ENCODE results near the gene ZNF714. TPM values are rescaled to one million over a fixed set of nuclear protein-coding genes. Genes with fewer than 3 reads are reported as not detected.
"Not testable (repeated sequence)": the region's sequence is repeated elsewhere in the genome, so short reads cannot be mapped to it uniquely, and the experiment has no call there.

Gene ZNF714
- total RNA-seq, 3 donors from 2014 or later (not counting 1 experiment from before 2014, with no cell fraction given) = 12.5 to 15.0 (median 14.7) TPM

DNA sequence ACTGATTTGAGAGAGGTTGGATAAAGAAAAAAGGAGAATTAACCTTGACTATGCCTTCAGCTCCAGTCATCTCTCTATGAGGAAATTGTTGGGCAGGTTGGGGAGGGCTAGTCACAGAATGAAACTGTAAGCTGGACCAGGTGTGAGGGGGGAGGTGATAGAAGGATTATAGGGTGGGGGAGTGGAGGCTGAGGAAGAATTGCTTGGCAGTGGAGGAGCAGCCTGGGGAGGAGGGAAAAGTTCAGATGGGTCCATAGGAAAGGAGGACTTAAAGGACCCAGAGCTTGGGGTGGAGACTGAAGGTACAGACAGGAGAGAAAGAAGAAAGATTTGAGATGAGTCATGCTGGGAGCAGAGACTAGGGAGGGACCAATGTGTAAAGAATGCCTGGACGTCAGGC is 51.6 kb downstream of the ZNF714 start:
- no peak overlapping the region for H3K27ac ChIP-seq (ENCODE audit: low read length)
- TF ChIP-seq, protein P1, sequence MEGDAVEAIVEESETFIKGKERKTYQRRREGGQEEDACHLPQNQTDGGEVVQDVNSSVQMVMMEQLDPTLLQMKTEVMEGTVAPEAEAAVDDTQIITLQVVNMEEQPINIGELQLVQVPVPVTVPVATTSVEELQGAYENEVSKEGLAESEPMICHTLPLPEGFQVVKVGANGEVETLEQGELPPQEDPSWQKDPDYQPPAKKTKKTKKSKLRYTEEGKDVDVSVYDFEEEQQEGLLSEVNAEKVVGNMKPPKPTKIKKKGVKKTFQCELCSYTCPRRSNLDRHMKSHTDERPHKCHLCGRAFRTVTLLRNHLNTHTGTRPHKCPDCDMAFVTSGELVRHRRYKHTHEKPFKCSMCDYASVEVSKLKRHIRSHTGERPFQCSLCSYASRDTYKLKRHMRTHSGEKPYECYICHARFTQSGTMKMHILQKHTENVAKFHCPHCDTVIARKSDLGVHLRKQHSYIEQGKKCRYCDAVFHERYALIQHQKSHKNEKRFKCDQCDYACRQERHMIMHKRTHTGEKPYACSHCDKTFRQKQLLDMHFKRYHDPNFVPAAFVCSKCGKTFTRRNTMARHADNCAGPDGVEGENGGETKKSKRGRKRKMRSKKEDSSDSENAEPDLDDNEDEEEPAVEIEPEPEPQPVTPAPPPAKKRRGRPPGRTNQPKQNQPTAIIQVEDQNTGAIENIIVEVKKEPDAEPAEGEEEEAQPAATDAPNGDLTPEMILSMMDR (IDR thresholded peaks at IDR 0.05) = no peak
- ATAC-seq (no peak), DNase-seq (no peak)
- Mint-ChIP-seq H3K9me3 (peaks cover 6% of the 10 kb centered on the region in 2 donors), H3K4me3 (no peak overlapping the region), H3K4me1 (no peaks in the 10 kb centered on the region), H3K27me3 (ENCODE audit: low read depth in 2 of 2) (peaks cover 0 to 8% of the 10 kb centered on the region in 2 donors), H3K27ac (no peak overlapping the region), H3K36me3 (no peaks in the 10 kb centered on the region)
- H3K27me3 ChIP-seq (ENCODE audit: control insufficient read depth, insufficient read depth, low read length) = no peaks in the 10 kb centered on the region
- WGBS (ENCODE audit: insufficient coverage) = 48% methylated on average over 1 of the region's 1 CpG
- H3K36me3 ChIP-seq (ENCODE audit: control insufficient read depth, insufficient read depth, low read length) = no peaks in the 10 kb centered on the region
- H3K9me3 ChIP-seq (ENCODE audit: control insufficient read depth, insufficient read depth, low read length) = peaks cover 12% of the 10 kb centered on the region
- intact Hi-C loops (cut with micrococcal nuclease) = no loop called here
- H3K4me1 ChIP-seq (ENCODE audit: control insufficient read depth, insufficient read depth, low read length) = no peaks in the 10 kb centered on the region
- H3K4me3 ChIP-seq (ENCODE audit: low read length) = no peak overlapping the region

DNA sequence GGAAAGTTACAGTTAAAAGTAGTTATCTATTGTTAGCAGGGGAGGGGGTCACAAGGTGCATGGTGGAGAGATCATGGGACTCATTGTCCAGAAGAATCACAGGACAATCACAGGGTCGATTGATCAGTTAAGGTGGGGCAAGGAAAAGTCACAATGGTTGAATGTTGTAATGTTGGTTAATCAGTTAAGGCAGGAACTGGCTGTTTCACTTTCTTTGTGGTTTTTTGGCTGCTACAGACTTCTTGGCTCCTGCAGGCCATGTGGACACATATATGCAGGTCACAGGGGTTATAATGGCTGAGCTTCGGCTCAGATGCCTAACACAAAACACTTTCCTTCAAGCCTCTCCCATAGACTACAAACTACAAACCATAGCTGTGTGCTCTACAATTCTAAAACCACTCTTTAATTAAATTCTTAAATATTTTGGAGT is 52.9 kb downstream of the ZNF714 start:
- TF ChIP-seq, protein P1 (IDR thresholded peaks at IDR 0.05) = no peak
- Mint-ChIP-seq H3K27ac (no peak overlapping the region), H3K36me3 (no peaks in the 10 kb centered on the region), H3K27me3 (ENCODE audit: low read depth in 2 of 2) (peaks cover 0 to 8% of the 10 kb centered on the region in 2 donors), H3K4me3 (no peak overlapping the region), H3K4me1 (no peaks in the 10 kb centered on the region), H3K9me3 (peaks cover 6% of the 10 kb centered on the region in 2 donors)
- H3K36me3 ChIP-seq (ENCODE audit: control insufficient read depth, insufficient read depth, low read length) = no peaks in the 10 kb centered on the region
- WGBS (ENCODE audit: insufficient coverage) = 76% methylated on average over 2 of the region's 2 CpGs
- no peak overlapping the region for H3K27ac ChIP-seq (ENCODE audit: low read length)
- no peak for DNase-seq
- peaks cover 12% of the 10 kb centered on the region for H3K9me3 ChIP-seq (ENCODE audit: control insufficient read depth, insufficient read depth, low read length)
- intact Hi-C loops (cut with micrococcal nuclease) = no loop called here
- no peaks in the 10 kb centered on the region for H3K4me1 ChIP-seq (ENCODE audit: control insufficient read depth, insufficient read depth, low read length)
- no peak overlapping the region for H3K4me3 ChIP-seq (ENCODE audit: low read length)
- no peak for ATAC-seq
- no peaks in the 10 kb centered on the region for H3K27me3 ChIP-seq (ENCODE audit: control insufficient read depth, insufficient read depth, low read length)

DNA sequence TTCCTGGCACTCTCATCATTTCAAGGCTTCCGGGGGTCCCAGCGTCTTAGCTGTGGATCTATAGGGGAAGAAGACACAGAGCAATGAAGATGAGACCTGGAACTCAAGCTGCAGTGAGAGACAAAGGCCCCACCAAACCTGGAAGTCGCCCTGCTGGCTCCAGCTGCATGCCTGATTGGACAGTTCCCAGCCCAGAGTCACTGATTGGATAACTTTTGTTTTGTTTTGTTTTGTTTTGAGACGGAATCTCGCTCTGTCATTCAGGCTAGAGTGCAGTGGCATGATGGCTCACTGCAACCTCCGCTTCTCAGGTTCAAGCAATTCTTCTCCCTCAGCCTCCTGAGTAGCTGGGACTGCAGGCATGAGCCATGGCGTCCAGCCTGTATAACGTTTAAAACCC is 53.4 kb downstream of the ZNF714 start:
- H3K4me3 Mint-ChIP-seq = no peak overlapping the region
- H3K36me3 Mint-ChIP-seq = no peaks in the 10 kb centered on the region
- H3K9me3 Mint-ChIP-seq = peaks cover under 1% of the 10 kb centered on the region in 2 donors

DNA sequence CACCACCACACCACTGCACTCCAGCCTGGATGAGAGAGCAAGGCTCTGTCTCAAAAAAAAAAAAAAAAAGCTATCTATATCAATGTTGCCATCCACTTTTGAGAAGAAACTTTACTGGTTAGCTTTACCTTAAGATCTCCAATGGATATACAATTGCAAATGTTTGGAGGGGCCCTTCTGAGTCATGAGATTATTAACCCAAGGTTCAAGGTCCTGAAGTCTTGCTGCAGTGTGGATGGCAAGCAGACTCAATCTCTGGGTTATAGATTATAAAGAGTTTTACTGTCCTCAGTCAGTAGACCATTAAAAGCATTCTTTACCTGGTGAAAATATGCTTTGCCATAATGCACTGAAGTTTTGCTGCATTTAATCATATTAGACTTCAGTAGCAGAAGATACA is 56.1 kb downstream of the ZNF714 start:
- peaks cover 12 to 17% of the 10 kb centered on the region in 2 donors for H3K4me1 Mint-ChIP-seq
- Histone ChIP-seq H3K27me3 (ENCODE audit: control insufficient read depth, insufficient read depth, low read length) (no peaks in the 10 kb centered on the region), H3K4me1 (ENCODE audit: control insufficient read depth, insufficient read depth, low read length) (peaks cover 9% of the 10 kb centered on the region), H3K4me3 (ENCODE audit: low read length) (no peak overlapping the region), H3K9me3 (ENCODE audit: control insufficient read depth, insufficient read depth, low read length) (no peaks in the 10 kb centered on the region), H3K27ac (ENCODE audit: low read length) (no peak overlapping the region), H3K36me3 (ENCODE audit: control insufficient read depth, insufficient read depth, low read length) (no peaks in the 10 kb centered on the region)
- TF ChIP-seq, protein P1 (IDR thresholded peaks at IDR 0.05) = no peak
- H3K36me3 Mint-ChIP-seq = no peaks in the 10 kb centered on the region
- H3K4me3 Mint-ChIP-seq = no peak overlapping the region
- no peak overlapping the region for H3K27ac Mint-ChIP-seq
- DNase-seq (no peak), ATAC-seq (no peak)
- intact Hi-C loops (cut with micrococcal nuclease) = no loop called here
- H3K27me3 Mint-ChIP-seq (ENCODE audit: low read depth in 2 of 2) = peaks cover 0 to 8% of the 10 kb centered on the region in 2 donors
- H3K9me3 Mint-ChIP-seq = no peaks in the 10 kb centered on the region

More for the DNA sequence above, 53.4 kb downstream of the ZNF714 start:
- no peak overlapping the region for H3K27ac Mint-ChIP-seq
- no peaks in the 10 kb centered on the region for H3K36me3 ChIP-seq (ENCODE audit: control insufficient read depth, insufficient read depth, low read length)
- intact Hi-C loops (cut with micrococcal nuclease) = no loop called here
- peaks cover 0 to 8% of the 10 kb centered on the region in 2 donors for H3K27me3 Mint-ChIP-seq (ENCODE audit: low read depth in 2 of 2)
- H3K27me3 ChIP-seq (ENCODE audit: control insufficient read depth, insufficient read depth, low read length) = no peaks in the 10 kb centered on the region
- peaks cover 8% of the 10 kb centered on the region for H3K9me3 ChIP-seq (ENCODE audit: control insufficient read depth, insufficient read depth, low read length)
- 94% methylated on average over 5 of the region's 8 CpGs for WGBS (ENCODE audit: insufficient coverage)
- no peaks in the 10 kb centered on the region for H3K4me1 ChIP-seq (ENCODE audit: control insufficient read depth, insufficient read depth, low read length)
- no peak for ATAC-seq
- H3K27ac ChIP-seq (ENCODE audit: low read length) = no peak overlapping the region
- no peaks in the 10 kb centered on the region for H3K4me1 Mint-ChIP-seq
- TF ChIP-seq, protein P1 (IDR thresholded peaks at IDR 0.05) = no peak
- H3K4me3 ChIP-seq (ENCODE audit: low read length) = no peak overlapping the region
- no peak for DNase-seq

DNA sequence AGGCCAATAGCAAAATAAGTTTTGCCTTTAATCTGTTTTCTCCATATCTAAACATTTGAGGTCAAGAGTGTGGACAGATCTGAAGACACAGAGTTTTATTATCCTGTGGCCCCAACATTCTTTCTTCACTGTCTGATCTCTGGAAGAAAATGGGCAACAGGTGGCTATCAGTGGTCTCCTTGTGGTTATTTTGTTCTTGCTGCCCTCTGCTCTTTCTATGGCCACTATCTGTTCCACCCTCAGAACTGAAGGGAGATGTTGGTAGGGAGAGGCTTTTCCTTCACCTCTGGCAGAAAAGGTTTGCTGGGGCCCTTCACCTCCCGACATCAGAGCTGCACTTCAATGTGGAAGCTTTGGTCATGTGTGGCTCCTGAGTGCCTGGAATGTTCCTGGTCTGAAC is 59.0 kb downstream of the ZNF714 start:
- H3K9me3 ChIP-seq (ENCODE audit: control insufficient read depth, insufficient read depth, low read length); ATAC-seq; H3K27ac ChIP-seq (ENCODE audit: low read length); DNase-seq; H3K27me3 Mint-ChIP-seq (ENCODE audit: low read depth in 2 of 2); H3K36me3 Mint-ChIP-seq; H3K27me3 ChIP-seq (ENCODE audit: control insufficient read depth, insufficient read depth, low read length); H3K4me1 ChIP-seq (ENCODE audit: control insufficient read depth, insufficient read depth, low read length); H3K27ac Mint-ChIP-seq; H3K4me3 Mint-ChIP-seq; H3K9me3 Mint-ChIP-seq; H3K4me3 ChIP-seq (ENCODE audit: low read length): not testable (repeated sequence)
- whole genome bisulfite sequencing (ENCODE audit: insufficient coverage) = 100% methylated on average over 1 of the region's 1 CpG
- peaks cover 14% of the 10 kb centered on the region for H3K36me3 ChIP-seq (ENCODE audit: control insufficient read depth, insufficient read depth, low read length)
- H3K4me1 Mint-ChIP-seq = peaks cover 24 to 34% of the 10 kb centered on the region in 2 donors
- intact Hi-C loops (cut with micrococcal nuclease) = loop anchor here (5.0 to 10.0 kb wide), 4 partner anchors 116 to 576 kb away; partner anchors contain the start of genes ZNF429, ZNF430, ZNF708 and ZNF737

Measured in natural killer cell (primary cell).